Measurements from ENCODE around the gene CACNA2D1. TPM values are rescaled to one million over a fixed set of nuclear protein-coding genes. Genes with fewer than 3 reads are reported as not detected.

The CACNA2D1 gene
- polyA plus RNA-seq, 1 experiment, result 19.5 TPM

GRCh38 chr7:82210416-82211184 lies 233.0 kb downstream of the CACNA2D1 start:
- no peaks in the 10 kb centered on the region for H3K27me3 ChIP-seq (ENCODE audit: control insufficient read depth, insufficient read depth, low read length)
- H3K27ac ChIP-seq (ENCODE audit: low read depth, low read length), result no peak overlapping the region
- no peaks in the 10 kb centered on the region for H3K9me3 ChIP-seq (ENCODE audit: control insufficient read depth, insufficient read depth, low read length)
- ChIA-PET POLR2A (no interaction called here), CTCF (interaction anchor here (0.6 to 1.1 kb wide), 2 partner anchors 24 to 166 kb away, joined by 3 read pairs; no protein-coding TSS in a partner anchor)
- H3K4me3 ChIP-seq (ENCODE audit: low read depth, low read length), result no peak overlapping the region
- DNase-seq (ENCODE audit: low read depth, low spot score), result no peak
- no peak for TF ChIP-seq CTCF (IDR thresholded peaks at IDR 0.05; ENCODE audit: low read depth, low read length)

- no peaks in the 10 kb centered on the region for H3K27me3 ChIP-seq (ENCODE audit: control insufficient read depth, insufficient read depth, low read length)
- ChIA-PET POLR2A (no interaction called here), CTCF (interaction anchor here (0.6 kb wide), 1 partner anchor 266 kb away, joined by 3 read pairs; no protein-coding TSS in a partner anchor)
- no peaks in the 10 kb centered on the region for H3K9me3 ChIP-seq (ENCODE audit: control insufficient read depth, insufficient read depth, low read length)
- H3K4me3 ChIP-seq (ENCODE audit: low read depth, low read length), result no peak overlapping the region
- H3K27ac ChIP-seq (ENCODE audit: low read depth, low read length), result no peak overlapping the region
- DNase-seq (ENCODE audit: low read depth, low spot score), result no peak
- TF ChIP-seq CTCF (IDR thresholded peaks at IDR 0.05; ENCODE audit: low read depth, low read length), result no peak
Observed at GRCh38 chr7:82209179-82209747, 234.3 kb downstream of the CACNA2D1 start.

- CTCF ChIA-PET, result no interaction called here
- POLR2A ChIA-PET, result no interaction called here
- Histone ChIP-seq H3K9me3 (ENCODE audit: control insufficient read depth, insufficient read depth, low read length) (no peaks in the 10 kb centered on the region), H3K27me3 (ENCODE audit: control insufficient read depth, insufficient read depth, low read length) (no peaks in the 10 kb centered on the region), H3K27ac (ENCODE audit: low read depth, low read length) (peak overlapping the region; percentile 40), H3K4me3 (ENCODE audit: low read depth, low read length) (no peak overlapping the region)
- peak; percentile 62 for DNase-seq (ENCODE audit: low read depth, low spot score)
- TF ChIP-seq CTCF (IDR thresholded peaks at IDR 0.05; ENCODE audit: low read depth, low read length), result no peak
Observed at GRCh38 chr7:82204694-82205093, 238.9 kb downstream of the CACNA2D1 start.

- ChIA-PET POLR2A (no interaction called here), CTCF (no interaction called here)
- TF ChIP-seq CTCF (IDR thresholded peaks at IDR 0.05; ENCODE audit: low read depth, low read length), result no peak
- Histone ChIP-seq H3K4me3 (ENCODE audit: low read depth, low read length) (no peak overlapping the region), H3K9me3 (ENCODE audit: control insufficient read depth, insufficient read depth, low read length) (no peaks in the 10 kb centered on the region), H3K27me3 (ENCODE audit: control insufficient read depth, insufficient read depth, low read length) (no peaks in the 10 kb centered on the region), H3K27ac (ENCODE audit: low read depth, low read length) (no peak overlapping the region)
- no peak for DNase-seq (ENCODE audit: low read depth, low spot score)
Observed at GRCh38 chr7:82202965-82203364, 240.6 kb downstream of the CACNA2D1 start.

- Histone ChIP-seq H3K4me3 (ENCODE audit: low read depth, low read length) (no peak overlapping the region), H3K27ac (ENCODE audit: low read depth, low read length) (no peak overlapping the region), H3K27me3 (ENCODE audit: control insufficient read depth, insufficient read depth, low read length) (no peaks in the 10 kb centered on the region), H3K9me3 (ENCODE audit: control insufficient read depth, insufficient read depth, low read length) (no peaks in the 10 kb centered on the region)
- CTCF ChIA-PET, result no interaction called here
- no peak for TF ChIP-seq CTCF (IDR thresholded peaks at IDR 0.05; ENCODE audit: low read depth, low read length)
- POLR2A ChIA-PET, result no interaction called here
- DNase-seq (ENCODE audit: low read depth, low spot score), result no peak
Observed at GRCh38 chr7:82202107-82202506, 241.5 kb downstream of the CACNA2D1 start.
